Lung (tissue), 12 donors: ENCODE measurements around the gene CDC25B. TPM values are rescaled to one million over a fixed set of nuclear protein-coding genes. Genes with fewer than 3 reads are reported as not detected.
A peak's percentile ranks its signal among the peaks of the same experiment; 100 is the strongest.

Experiments used
- ATAC-seq: fragments of 200-7000 bp; cut with Tn5 transposase; one replicate; pipeline ENCODE4 v1.9.1; 2020; ENCODE audit warnings: moderate number of reproducible peaks; ENCODE audit not compliant: insufficient read depth, low FRiP score
- DNase-seq, 3 donors: peaks; one replicate each; pipeline ENCODE4 v3.0.0-alpha.2; 2013 to 2017
- H3K27ac ChIP-seq, 2 donors: one replicate each; pipeline ENCODE4 v1.5.1; 2013; ENCODE audit warnings: mild to moderate bottlenecking in 2 of 2, moderate library complexity in 2 of 2, control low read depth in 1 of 2, inconsistent platforms in 1 of 2, low read depth in 1 of 2, low read length in 1 of 2
- H3K27me3 ChIP-seq, 3 donors: one replicate each; pipeline ENCODE4 v1.5.1; 2013; ENCODE audit warnings: low read length in 2 of 3; ENCODE audit not compliant: control insufficient read depth in 3 of 3, insufficient read depth in 3 of 3
- H3K36me3 ChIP-seq, 4 donors: one replicate each; pipeline ENCODE4 v1.5.1; 2013; ENCODE audit warnings: low read length in 4 of 4, mild to moderate bottlenecking in 1 of 4, moderate library complexity in 1 of 4; ENCODE audit not compliant: control insufficient read depth in 4 of 4, insufficient read depth in 4 of 4
- H3K4me1 ChIP-seq, 5 donors: one replicate each; pipeline ENCODE4 v1.5.1; 2013; ENCODE audit warnings: low read length in 5 of 5, mild to moderate bottlenecking in 2 of 5, moderate library complexity in 1 of 5; ENCODE audit not compliant: control insufficient read depth in 5 of 5, insufficient read depth in 5 of 5
- H3K4me3 ChIP-seq: one replicate; pipeline ENCODE4 v1.5.1; 2013; ENCODE audit warnings: mild to moderate bottlenecking, control low read depth, moderate library complexity
- H3K9ac ChIP-seq, 2 donors: one replicate each; pipeline ENCODE4 v1.5.1; 2013; ENCODE audit warnings: low read length in 2 of 2, control low read depth in 1 of 2; ENCODE audit not compliant: insufficient read depth in 1 of 2
- H3K9me3 ChIP-seq, 4 donors: one replicate each; pipeline ENCODE4 v1.5.1; 2013; ENCODE audit warnings: low read length in 3 of 4, mild to moderate bottlenecking in 1 of 4, moderate library complexity in 1 of 4; ENCODE audit not compliant: control insufficient read depth in 4 of 4, insufficient read depth in 3 of 4
- CTCF ChIP-seq: IDR thresholded peaks from 2 replicates; pipeline ENCODE4 v1.5.1; 2012; ENCODE audit warnings: mild to moderate bottlenecking; ENCODE audit errors: control extremely low read depth, extremely low read depth
- WGBS, 2 donors: extraction: QIAGEN DNeasy Blood & Tissue Kit; methylation state at CpG; one replicate each; pipeline ENCODE4 v1.1.7; 2013; 5-methylcytosine and 5-hydroxymethylcytosine counted together
- polyA plus RNA-seq, 2 donors: library from polyadenylated mRNA; stranded (reverse); fragments of 200-250 nt; gene quantifications; one replicate each; pipeline ENCODE4 v1.2.1, GENCODE V29; 2013
- total RNA-seq, 2 donors: library from RNA; depleted of rRNA in 1 of 2; stranded (reverse); fragments of >200 nt in 1 of 2; gene quantifications; one replicate each; pipeline ENCODE4 v1.2.1, GENCODE V29; 2014 to 2021
- donor health status: control.
- donor health status: control.
- donor health status: Bipolar disorder and iron deficiency.
- donor health status: healthy.
- donor health status: DM: yes; HTN: yes; CAD: no.

CDC25B gene
- total and polyA plus RNA-seq, 4 donors, result 47.9 to 88.5 (median 67.1) TPM

- DNase-seq, result no peak
- TF ChIP-seq CTCF, result no peak
- no peak overlapping the region for H3K9ac ChIP-seq
- peaks cover 0 to 9% (median 0%) of the 10 kb centered on the region in 5 donors for H3K4me1 ChIP-seq
- no peak overlapping the region for H3K4me3 ChIP-seq
- no peaks in the 10 kb centered on the region for H3K9me3 ChIP-seq
- H3K27ac ChIP-seq, result no peak overlapping the region
- ATAC-seq, result no peak
- peaks cover 0 to 22% (median 3%) of the 10 kb centered on the region in 3 donors for H3K27me3 ChIP-seq
- peaks cover 0 to 18% (median 10%) of the 10 kb centered on the region in 4 donors for H3K36me3 ChIP-seq
- 77 to 88% methylated on average over 24 of the region's 24 CpGs for WGBS, 2 donors
These were observed 46.9 kb upstream of the CDC25B start for GRCh38 chr20:3749087-3749688.

GRCh38 chr20:3749689-3750531, 46.2 kb upstream of the CDC25B start:
- DNase-seq (peak in 1 of 3 donors; percentile 50), ATAC-seq (no peak)
- Histone ChIP-seq H3K27me3 (peaks cover 0 to 19% (median 3%) of the 10 kb centered on the region in 3 donors), H3K27ac (no peak overlapping the region), H3K36me3 (peaks cover 0 to 18% (median 10%) of the 10 kb centered on the region in 4 donors), H3K4me1 (peaks cover 0 to 9% (median 0%) of the 10 kb centered on the region in 5 donors), H3K9ac (no peak overlapping the region), H3K9me3 (no peaks in the 10 kb centered on the region), H3K4me3 (no peak overlapping the region)
- TF ChIP-seq CTCF, result peak; percentile 11
- WGBS, 2 donors, result 60 to 74% methylated on average over 58 to 72 of the region's 72 CpGs

- ATAC-seq, result no peak
- Histone ChIP-seq H3K36me3 (peaks cover 0 to 23% (median 12%) of the 10 kb centered on the region in 4 donors), H3K9me3 (no peaks in the 10 kb centered on the region), H3K27me3 (peaks cover 0 to 19% (median 3%) of the 10 kb centered on the region in 3 donors), H3K27ac (no peak overlapping the region), H3K4me3 (no peak overlapping the region), H3K4me1 (peaks cover 0 to 6% (median 0%) of the 10 kb centered on the region in 5 donors), H3K9ac (no peak overlapping the region)
- DNase-seq, result no peak
- TF ChIP-seq CTCF, result no peak
- WGBS, 2 donors, result 70 to 81% methylated on average over 24 to 31 of the region's 31 CpGs
These were observed 44.8 kb upstream of the CDC25B start for GRCh38 chr20:3751305-3751674.
